ENCODE measurements around the gene INO80D. TPM values are rescaled to one million over a fixed set of nuclear protein-coding genes. Genes with fewer than 3 reads are reported as not detected.

Gene INO80D
- total RNA-seq, 3 donors from 2014 or later = 16.3 to 29.9 (median 19.3) TPM

DNA sequence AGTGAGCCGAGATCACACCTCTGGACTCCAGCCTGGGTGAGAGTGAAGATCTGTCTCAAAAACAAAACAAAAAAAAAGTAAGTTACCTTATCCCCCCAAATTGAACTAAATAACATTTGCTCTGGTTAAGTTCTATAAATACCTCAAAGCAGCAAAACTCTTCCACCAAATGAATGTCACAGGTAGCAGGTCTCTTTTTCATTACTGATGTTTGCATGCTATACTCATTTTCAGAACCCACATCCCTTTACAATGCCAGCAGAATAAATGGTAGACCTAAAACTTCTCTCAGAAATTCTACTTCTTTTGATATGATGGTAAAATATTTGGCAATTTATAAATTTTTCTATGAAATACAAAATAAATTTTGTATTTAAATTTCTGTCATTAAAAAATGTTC is 22.3 kb downstream of the INO80D start:
- DNase-seq (ENCODE audit: low spot score in 2 of 2) = no peak
- H3K9me3 ChIP-seq = no peaks in the 10 kb centered on the region
- no peak for TF ChIP-seq POLR2AphosphoS5 (IDR thresholded peaks at IDR 0.05)
- no peak for TF ChIP-seq CTCF (IDR thresholded peaks at IDR 0.05)
- TF ChIP-seq POLR2A (IDR thresholded peaks at IDR 0.05) = no peak
- intact Hi-C loops (cut with DNase I; ENCODE audit: low total_unique reads) = no loop called here
- no peaks in the 10 kb centered on the region for H3K4me1 ChIP-seq
- no peaks in the 10 kb centered on the region for H3K27me3 ChIP-seq
- no peak overlapping the region for H3K4me3 ChIP-seq
- H3K27ac ChIP-seq = no peak overlapping the region
- no peaks in the 10 kb centered on the region for H3K36me3 ChIP-seq

DNA sequence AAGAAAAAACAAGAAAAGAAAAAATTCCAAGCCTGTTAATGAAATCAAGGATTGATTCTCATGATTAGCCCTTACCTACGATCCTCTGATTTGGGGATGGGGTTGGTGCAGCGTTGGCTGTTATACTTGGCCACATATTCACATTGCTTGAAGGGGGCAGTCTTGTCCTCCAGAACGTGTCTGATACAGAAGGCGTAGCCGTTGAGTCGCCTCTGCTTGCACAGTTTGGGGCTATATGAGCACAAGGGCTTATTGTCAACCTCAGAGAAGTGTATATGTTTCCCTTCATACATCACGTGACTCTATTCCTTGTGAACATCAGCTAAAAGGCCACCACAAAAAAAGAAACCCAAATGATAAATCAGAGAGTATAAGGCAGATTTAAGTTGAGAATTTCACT is 23.2 kb downstream of the INO80D start:
- intact Hi-C loops (cut with DNase I; ENCODE audit: low total_unique reads) = no loop called here
- DNase-seq (ENCODE audit: low spot score in 2 of 2) = no peak
- TF ChIP-seq CTCF (IDR thresholded peaks at IDR 0.05) (no peak), POLR2A (IDR thresholded peaks at IDR 0.05) (no peak), POLR2AphosphoS5 (IDR thresholded peaks at IDR 0.05) (no peak)
- Histone ChIP-seq H3K27ac (no peak overlapping the region), H3K9me3 (no peaks in the 10 kb centered on the region), H3K4me3 (no peak overlapping the region), H3K36me3 (no peaks in the 10 kb centered on the region), H3K27me3 (no peaks in the 10 kb centered on the region), H3K4me1 (no peaks in the 10 kb centered on the region)

GRCh38 chr2:206056286-206056685 is 29.7 kb downstream of the INO80D start:
- DNase-seq (ENCODE audit: low spot score in 2 of 2) = no peak
- Histone ChIP-seq H3K27me3 (no peaks in the 10 kb centered on the region), H3K27ac (no peak overlapping the region), H3K4me1 (no peaks in the 10 kb centered on the region), H3K36me3 (no peaks in the 10 kb centered on the region), H3K4me3 (no peak overlapping the region), H3K9me3 (no peaks in the 10 kb centered on the region)
- intact Hi-C loops (cut with DNase I; ENCODE audit: low total_unique reads) = no loop called here
- TF ChIP-seq POLR2A (IDR thresholded peaks at IDR 0.05) (no peak), POLR2AphosphoS5 (IDR thresholded peaks at IDR 0.05) (no peak), CTCF (IDR thresholded peaks at IDR 0.05) (no peak)

- Histone ChIP-seq H3K4me3 (no peak overlapping the region), H3K4me1 (no peaks in the 10 kb centered on the region), H3K36me3 (no peaks in the 10 kb centered on the region), H3K27me3 (no peaks in the 10 kb centered on the region), H3K27ac (no peak overlapping the region), H3K9me3 (no peaks in the 10 kb centered on the region)
- intact Hi-C loops (cut with DNase I; ENCODE audit: low total_unique reads) = no loop called here
- DNase-seq (ENCODE audit: low spot score in 2 of 2) = no peak
- TF ChIP-seq CTCF (IDR thresholded peaks at IDR 0.05) = no peak
- no peak for TF ChIP-seq POLR2AphosphoS5 (IDR thresholded peaks at IDR 0.05)
- TF ChIP-seq POLR2A (IDR thresholded peaks at IDR 0.05) = no peak
Observed at GRCh38 chr2:206054952-206055351, 31.0 kb downstream of the INO80D start.

DNA sequence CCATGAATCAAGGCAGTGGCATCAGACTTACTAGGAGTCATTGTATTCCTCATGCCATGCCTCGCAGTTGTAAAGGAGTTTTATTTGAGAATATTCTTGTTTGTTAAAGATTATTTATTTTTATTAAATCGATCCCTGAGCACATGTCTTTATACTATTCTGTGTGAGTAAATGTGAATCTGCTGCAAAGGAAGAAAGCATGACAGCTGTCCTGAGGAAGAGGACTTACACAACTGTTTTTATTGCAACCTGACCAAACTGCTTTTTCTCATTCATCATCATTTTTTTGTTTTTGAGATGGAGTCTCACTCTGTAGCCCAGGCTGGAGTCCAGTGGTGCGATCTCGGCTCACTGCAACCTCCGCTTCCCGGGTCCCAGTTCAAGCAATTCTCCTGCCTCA is 34.1 kb downstream of the INO80D start:
- Histone ChIP-seq H3K4me1 (no peaks in the 10 kb centered on the region), H3K4me3 (no peak overlapping the region), H3K27ac (no peak overlapping the region), H3K9me3 (no peaks in the 10 kb centered on the region), H3K36me3 (no peaks in the 10 kb centered on the region), H3K27me3 (no peaks in the 10 kb centered on the region)
- DNase-seq (ENCODE audit: low spot score in 2 of 2) = no peak
- no peak for TF ChIP-seq CTCF (IDR thresholded peaks at IDR 0.05)
- TF ChIP-seq POLR2AphosphoS5 (IDR thresholded peaks at IDR 0.05) = no peak
- TF ChIP-seq POLR2A (IDR thresholded peaks at IDR 0.05) = no peak
- intact Hi-C loops (cut with DNase I; ENCODE audit: low total_unique reads) = no loop called here

Data from breast epithelium (tissue), 4 donors.